Measurements from ENCODE around the gene ATOSA. TPM values are rescaled to one million over a fixed set of nuclear protein-coding genes. Genes with fewer than 3 reads are reported as not detected.

ATOSA gene
- total and polyA plus RNA-seq, 2 donors from 2014 or later = 17.3 to 38.2 TPM

GRCh38 chr15:52673312-52673711 lies 5.9 kb downstream of the ATOSA start:
- no peak for FAIRE-seq
- Histone ChIP-seq H3K27me3 (ENCODE audit: control insufficient read depth, insufficient read depth, low read length) (no peaks in the 10 kb centered on the region), H3K9me3 (ENCODE audit: control insufficient read depth in 2 of 3, insufficient read depth in 1 of 3, low read length in 3 of 3) (no peaks in the 10 kb centered on the region), H3K4me1 (ENCODE audit: control insufficient read depth in 2 of 3, insufficient read depth in 2 of 3, low read depth in 1 of 3, low read length in 3 of 3) (peaks cover 0 to 5% (median 2%) of the 10 kb centered on the region in 3 donors), H3K4me3 (ENCODE audit: low read length in 3 of 3) (no peak overlapping the region), H3K27ac (ENCODE audit: low read depth in 2 of 2, low read length in 2 of 2) (no peak overlapping the region), H3K36me3 (ENCODE audit: control insufficient read depth in 2 of 3, insufficient read depth in 3 of 3, low read length in 3 of 3) (peaks cover 3 to 19% (median 16%) of the 10 kb centered on the region in 3 donors), H3K9ac (ENCODE audit: low read length in 3 of 3) (no peak overlapping the region)
- no peak for DNase-seq
- TF ChIP-seq, protein P1, sequence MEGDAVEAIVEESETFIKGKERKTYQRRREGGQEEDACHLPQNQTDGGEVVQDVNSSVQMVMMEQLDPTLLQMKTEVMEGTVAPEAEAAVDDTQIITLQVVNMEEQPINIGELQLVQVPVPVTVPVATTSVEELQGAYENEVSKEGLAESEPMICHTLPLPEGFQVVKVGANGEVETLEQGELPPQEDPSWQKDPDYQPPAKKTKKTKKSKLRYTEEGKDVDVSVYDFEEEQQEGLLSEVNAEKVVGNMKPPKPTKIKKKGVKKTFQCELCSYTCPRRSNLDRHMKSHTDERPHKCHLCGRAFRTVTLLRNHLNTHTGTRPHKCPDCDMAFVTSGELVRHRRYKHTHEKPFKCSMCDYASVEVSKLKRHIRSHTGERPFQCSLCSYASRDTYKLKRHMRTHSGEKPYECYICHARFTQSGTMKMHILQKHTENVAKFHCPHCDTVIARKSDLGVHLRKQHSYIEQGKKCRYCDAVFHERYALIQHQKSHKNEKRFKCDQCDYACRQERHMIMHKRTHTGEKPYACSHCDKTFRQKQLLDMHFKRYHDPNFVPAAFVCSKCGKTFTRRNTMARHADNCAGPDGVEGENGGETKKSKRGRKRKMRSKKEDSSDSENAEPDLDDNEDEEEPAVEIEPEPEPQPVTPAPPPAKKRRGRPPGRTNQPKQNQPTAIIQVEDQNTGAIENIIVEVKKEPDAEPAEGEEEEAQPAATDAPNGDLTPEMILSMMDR (IDR thresholded peaks at IDR 0.05; ENCODE audit: borderline replicate concordance, extremely low read depth, insufficient read depth) = no peak
- intact Hi-C loops (cut with DNase I) = no loop called here

DNA sequence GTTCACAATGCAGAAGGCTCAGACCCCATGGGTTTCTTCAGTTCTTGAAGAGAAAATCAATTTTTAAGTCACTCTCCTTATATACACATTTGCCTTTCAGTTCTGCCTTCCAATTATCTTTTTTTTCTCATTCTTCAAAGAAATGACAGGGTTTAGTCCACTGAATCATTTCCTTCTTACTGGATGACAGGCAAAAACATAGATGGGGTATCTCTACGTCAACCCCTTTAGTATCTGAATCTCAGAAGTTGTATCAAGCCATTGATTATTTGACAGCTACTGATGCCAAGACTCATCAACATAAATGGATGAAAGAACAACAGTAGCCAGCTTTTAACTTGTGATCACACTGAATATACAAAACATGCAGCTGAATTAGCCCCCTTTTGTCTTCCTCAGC lies 6.5 kb downstream of the ATOSA start:
- TF ChIP-seq, protein P1 (IDR thresholded peaks at IDR 0.05; ENCODE audit: borderline replicate concordance, extremely low read depth, insufficient read depth) = no peak
- Histone ChIP-seq H3K27me3 (ENCODE audit: control insufficient read depth, insufficient read depth, low read length) (no peaks in the 10 kb centered on the region), H3K4me1 (ENCODE audit: control insufficient read depth in 2 of 3, insufficient read depth in 2 of 3, low read depth in 1 of 3, low read length in 3 of 3) (peaks cover 0 to 5% (median 2%) of the 10 kb centered on the region in 3 donors), H3K9me3 (ENCODE audit: control insufficient read depth in 2 of 3, insufficient read depth in 1 of 3, low read length in 3 of 3) (no peaks in the 10 kb centered on the region), H3K4me3 (ENCODE audit: low read length in 3 of 3) (no peak overlapping the region), H3K36me3 (ENCODE audit: control insufficient read depth in 2 of 3, insufficient read depth in 3 of 3, low read length in 3 of 3) (peaks cover 8 to 19% (median 18%) of the 10 kb centered on the region in 3 donors), H3K27ac (ENCODE audit: low read depth in 2 of 2, low read length in 2 of 2) (no peak overlapping the region), H3K9ac (ENCODE audit: low read length in 3 of 3) (no peak overlapping the region)
- no peak for FAIRE-seq
- DNase-seq = no peak
- intact Hi-C loops (cut with DNase I) = no loop called here

DNA sequence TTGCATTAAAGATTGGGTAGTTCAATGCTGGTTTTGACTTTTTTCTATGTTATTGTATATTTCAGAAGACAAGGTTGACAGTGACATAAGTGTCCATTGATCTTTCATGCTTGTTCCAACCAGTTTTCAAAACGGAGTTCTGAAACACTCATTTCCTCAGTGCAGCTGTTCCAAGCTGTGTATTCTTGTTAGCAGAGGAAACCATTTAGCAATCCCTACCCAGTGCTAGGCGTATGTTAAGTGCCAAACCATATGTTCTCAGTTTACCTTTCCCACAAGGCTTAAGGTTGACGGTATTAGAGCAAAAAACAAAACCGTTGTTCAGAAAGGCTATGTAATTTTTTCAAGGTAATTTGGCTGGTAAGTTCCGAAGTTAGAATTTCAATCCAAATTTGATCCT lies 9.1 kb downstream of the ATOSA start:
- no peak for DNase-seq
- peaks cover 9 to 27% (median 27%) of the 10 kb centered on the region in 3 donors for H3K36me3 ChIP-seq (ENCODE audit: control insufficient read depth in 2 of 3, insufficient read depth in 3 of 3, low read length in 3 of 3)
- intact Hi-C loops (cut with DNase I) = no loop called here
- FAIRE-seq = no peak
- TF ChIP-seq, protein P1 (IDR thresholded peaks at IDR 0.05; ENCODE audit: borderline replicate concordance, extremely low read depth, insufficient read depth) = no peak
- no peaks in the 10 kb centered on the region for H3K27me3 ChIP-seq (ENCODE audit: control insufficient read depth, insufficient read depth, low read length)
- no peaks in the 10 kb centered on the region for H3K9me3 ChIP-seq (ENCODE audit: control insufficient read depth in 2 of 3, insufficient read depth in 1 of 3, low read length in 3 of 3)
- no peak overlapping the region for H3K9ac ChIP-seq (ENCODE audit: low read length in 3 of 3)
- no peak overlapping the region for H3K27ac ChIP-seq (ENCODE audit: low read depth in 2 of 2, low read length in 2 of 2)
- no peaks in the 10 kb centered on the region for H3K4me1 ChIP-seq (ENCODE audit: control insufficient read depth in 2 of 3, insufficient read depth in 2 of 3, low read depth in 1 of 3, low read length in 3 of 3)
- H3K4me3 ChIP-seq (ENCODE audit: low read length in 3 of 3) = no peak overlapping the region

DNA sequence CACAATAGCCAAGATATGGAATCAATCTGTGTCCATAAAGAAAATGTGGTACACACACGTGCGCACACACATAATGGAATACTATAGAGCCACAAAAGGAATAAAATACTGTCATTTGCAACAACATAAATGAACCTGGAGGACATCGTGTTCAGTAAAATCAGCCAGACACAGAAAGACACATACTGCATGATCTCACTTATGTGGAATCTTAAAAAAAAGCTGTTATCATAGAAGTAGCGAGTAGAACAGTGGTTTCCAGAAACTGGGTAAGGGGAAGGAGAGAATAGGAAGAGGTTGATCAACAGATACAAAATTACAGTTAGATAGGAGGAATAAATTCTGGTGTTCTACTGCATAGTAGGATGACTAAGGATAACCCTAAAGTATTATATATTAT lies 11.1 kb downstream of the ATOSA start:
- intact Hi-C loops (cut with DNase I) = no loop called here
- H3K27me3 ChIP-seq (ENCODE audit: control insufficient read depth, insufficient read depth, low read length) = no peaks in the 10 kb centered on the region
- no peaks in the 10 kb centered on the region for H3K9me3 ChIP-seq (ENCODE audit: control insufficient read depth in 2 of 3, insufficient read depth in 1 of 3, low read length in 3 of 3)
- H3K27ac ChIP-seq (ENCODE audit: low read depth in 2 of 2, low read length in 2 of 2) = no peak overlapping the region
- DNase-seq (no peak), FAIRE-seq (no peak)
- no peaks in the 10 kb centered on the region for H3K4me1 ChIP-seq (ENCODE audit: control insufficient read depth in 2 of 3, insufficient read depth in 2 of 3, low read depth in 1 of 3, low read length in 3 of 3)
- TF ChIP-seq, protein P1 (IDR thresholded peaks at IDR 0.05; ENCODE audit: borderline replicate concordance, extremely low read depth, insufficient read depth) = no peak
- no peak overlapping the region for H3K4me3 ChIP-seq (ENCODE audit: low read length in 3 of 3)
- H3K9ac ChIP-seq (ENCODE audit: low read length in 3 of 3) = no peak overlapping the region
- H3K36me3 ChIP-seq (ENCODE audit: control insufficient read depth in 2 of 3, insufficient read depth in 3 of 3, low read length in 3 of 3) = peaks cover 9 to 33% (median 26%) of the 10 kb centered on the region in 3 donors
